ENCODE measurements around the gene HOXB2.

GRCh38 chr17:48528936-48529682 lies 15.8 kb downstream of the HOXB2 start:
- TF ChIP-seq CTCF (IDR thresholded peaks at IDR 0.05) (no peak), EZH2 (IDR thresholded peaks at IDR 0.05; ENCODE audit: borderline replicate concordance, insufficient read depth, low read depth, low read length, poor library complexity, severe bottlenecking) (no peak)
